HepG2 (cell line): ENCODE measurements around the gene RUNX3. TPM values are rescaled to one million over a fixed set of nuclear protein-coding genes. Genes with fewer than 3 reads are reported as not detected.

Source experiments
- ATAC-seq: fragments of 200-7000 bp; cut with Tn5 transposase; 3 replicates; pipeline ENCODE4 v1.9.1; 2020; ENCODE audit warnings: mild to moderate bottlenecking, moderate library complexity
- BruUV-seq: library from RNA; stranded (reverse); fragments of 400-500 nt; replicated peaks from 2 replicates; lab custom pipeline; 2021; lab: Mats Ljungman, UMichigan
- CTCF ChIA-PET: fragments of 300-600 bp; formaldehyde crosslinking; extraction: SDS; loops from one replicate; lab custom pipeline; 2021; ENCODE audit warnings: low total read pairs, inconsistent platforms, low intra/inter-chr PET ratio; lab: Yijun Ruan, JAX
- POLR2A ChIA-PET: fragments of 350-600 bp; sonication (Branson Sonifier 250); formaldehyde crosslinking; loops from one replicate; lab custom pipeline; 2020; ENCODE audit warnings: antibody characterized with exemption, inconsistent platforms; lab: Yijun Ruan, JAX
- DNase-seq: peaks from one replicate; pipeline ENCODE4 v3.0.0-alpha.2; 2015; ENCODE audit warnings: low spot score
- FAIRE-seq: peaks from 3 replicates; lab custom pipeline; 2011; peaks lifted over from hg19 to GRCh38; lab: Jason Lieb, UNC
- H2AFZ ChIP-seq: one replicate; pipeline ENCODE4 v1.6.1; 2011; ENCODE audit warnings: low read length, inconsistent platforms
- H3K27ac ChIP-seq: fragments of 300-600 bp; 3 replicates; pipeline ENCODE4 v1.8.0; 2011; ENCODE audit warnings: mixed run types, mild to moderate bottlenecking, mixed read lengths, low read length, inconsistent platforms; ENCODE audit not compliant: insufficient read depth; ENCODE audit errors: extremely low read length
- H3K27me3 ChIP-seq, 2 experiments: fragments of 200-600 bp in 1 of 2; 2 replicates in 1 of 2; 3 replicates in 1 of 2; pipeline versions ENCODE4 v1.6.0 to v1.8.0; 2011; ENCODE audit warnings: low read length in 2 of 2, mild to moderate bottlenecking in 2 of 2, moderate library complexity in 2 of 2, inconsistent platforms in 1 of 2; ENCODE audit not compliant: insufficient read depth in 2 of 2, control insufficient read depth in 1 of 2
- H3K36me3 ChIP-seq, 2 experiments: fragments of 200-600 bp in 1 of 2; replicated peaks in 1 of 2; 2 replicates in 1 of 2; 3 replicates in 1 of 2; pipeline versions ENCODE4 v1.5.1 to v1.8.0; 2011; ENCODE audit warnings: low read length in 2 of 2, inconsistent platforms in 1 of 2; ENCODE audit not compliant: insufficient read depth in 2 of 2, control insufficient read depth in 1 of 2
- H3K4me1 ChIP-seq: 2 replicates; pipeline ENCODE4 v1.5.1; 2012; ENCODE audit warnings: low read length, inconsistent platforms; ENCODE audit not compliant: insufficient read depth
- H3K4me2 ChIP-seq: 2 replicates; pipeline ENCODE4 v1.6.0; 2011; ENCODE audit warnings: low read depth, low read length, inconsistent platforms
- H3K4me3 ChIP-seq, 3 experiments: fragments of 200-600 bp in 1 of 3; sonication (generic), shearing (Covaris generic) in 1 of 3; replicated peaks in 1 of 3; 2 replicates each; pipeline ENCODE4 v1.5.1; 2011 to 2016; ENCODE audit warnings: low read length in 3 of 3, inconsistent platforms in 2 of 3, low read depth in 2 of 3, mild to moderate bottlenecking in 2 of 3, control low read depth in 1 of 3, mixed read lengths in 1 of 3; ENCODE audit not compliant: insufficient read depth in 1 of 3
- H3K79me2 ChIP-seq: one replicate; pipeline ENCODE4 v1.6.1; 2011; ENCODE audit warnings: low read length, inconsistent platforms; ENCODE audit not compliant: insufficient read depth
- H3K9ac ChIP-seq: 2 replicates; pipeline ENCODE4 v1.6.0; 2011; ENCODE audit warnings: mild to moderate bottlenecking, low read depth, low read length, inconsistent platforms; ENCODE audit not compliant: insufficient read depth
- H3K9me3 ChIP-seq: 2 replicates; pipeline ENCODE4 v1.5.1; 2012; ENCODE audit warnings: mild to moderate bottlenecking, low read length
- H4K20me1 ChIP-seq: 2 replicates; pipeline ENCODE4 v1.6.0; 2011; ENCODE audit warnings: inconsistent platforms, mild to moderate bottlenecking, low read length, moderate library complexity; ENCODE audit not compliant: insufficient read depth
- CHD4 ChIP-seq: fragments of 200-600 bp; sonication (generic); IDR thresholded peaks from 2 replicates; pipeline ENCODE4 v1.7.0; 2017; ENCODE audit warnings: mild to moderate bottlenecking, low read length, borderline replicate concordance
- HHEX ChIP-seq: IDR thresholded peaks from 2 replicates; pipeline ENCODE4 v1.6.1; 2016; ENCODE audit warnings: control low read depth
- ZNF567 ChIP-seq: sonication (generic); formaldehyde crosslinking; IDR thresholded peaks from 2 replicates; pipeline ENCODE4 v1.8.1; 2023; ENCODE audit warnings: mild to moderate bottlenecking, missing genetic modification reagents, borderline replicate concordance
- WGBS: methylation state at CpG from one replicate; pipeline ENCODE4 v1.1.6; 2017; ENCODE audit warnings: low lambda C conversion rate; 5-methylcytosine and 5-hydroxymethylcytosine counted together
- in situ Hi-C: cut with HindIII; loops from 2 replicates; pipeline ENCODE4 v1.10.0; 2017; ENCODE audit warnings: low pct_unique_long_range_greater_than_20kb; ENCODE audit not compliant: extremely low pct_ligation_motif_present
- intact Hi-C: fragments of 100-400 bp; cut with micrococcal nuclease; formaldehyde crosslinking; loops from one replicate; pipeline ENCODE4 v1.10.0; 2022; ENCODE audit not compliant: unreplicated experiment
- polyA plus RNA-seq, 8 experiments: library from polyadenylated mRNA; depleted of rRNA in 3 of 8; stranded (reverse) in 7 of 8; unstranded in 1 of 8; fragments of >200 nt; fragmentation: Illumina TruSeq in 4 of 8; extraction: Trizol in 4 of 8; gene quantifications; 2 replicates each; pipeline versions ENCODE4 v1.2.1 to v1.2.3, GENCODE V29; 2011 to 2016; ENCODE audit warnings: low read depth in 4 of 8, missing spikeins in 1 of 8, mixed read lengths in 1 of 8; ENCODE audit not compliant: insufficient read depth in 1 of 8
- total RNA-seq, 5 experiments: library from RNA; depleted of rRNA; stranded (reverse); fragments of >200 nt; fragmentation: Illumina TruSeq; extraction: Trizol; gene quantifications; 2 replicates each; pipeline ENCODE4 v1.2.3, GENCODE V29; 2016; ENCODE audit warnings: low read depth in 1 of 5
- TF ChIP-seq, protein P1 (sequence below): sonication (generic); formaldehyde crosslinking; IDR thresholded peaks from 2 replicates; pipeline ENCODE4 v1.4.0; 2020; ENCODE audit warnings: missing genetic modification reagents
- TF ChIP-seq, protein P2 (sequence below): sonication (generic); formaldehyde crosslinking; IDR thresholded peaks from 2 replicates; pipeline ENCODE4 v1.5.0; 2020; ENCODE audit warnings: missing genetic modification reagents, mild to moderate bottlenecking, borderline replicate concordance
- TF ChIP-seq, protein P3 (sequence below): sonication (generic); formaldehyde crosslinking; IDR thresholded peaks from 2 replicates; pipeline ENCODE4 v1.5.0; 2020; ENCODE audit warnings: mild to moderate bottlenecking, low read depth, missing genetic modification reagents, borderline replicate concordance

The RUNX3 gene
- total and polyA plus RNA-seq, 2 of the 13 experiments (the other 11 are each of a cell fraction or from before 2014, with no cell fraction given), result 0.04 to 0.22 TPM

DNA sequence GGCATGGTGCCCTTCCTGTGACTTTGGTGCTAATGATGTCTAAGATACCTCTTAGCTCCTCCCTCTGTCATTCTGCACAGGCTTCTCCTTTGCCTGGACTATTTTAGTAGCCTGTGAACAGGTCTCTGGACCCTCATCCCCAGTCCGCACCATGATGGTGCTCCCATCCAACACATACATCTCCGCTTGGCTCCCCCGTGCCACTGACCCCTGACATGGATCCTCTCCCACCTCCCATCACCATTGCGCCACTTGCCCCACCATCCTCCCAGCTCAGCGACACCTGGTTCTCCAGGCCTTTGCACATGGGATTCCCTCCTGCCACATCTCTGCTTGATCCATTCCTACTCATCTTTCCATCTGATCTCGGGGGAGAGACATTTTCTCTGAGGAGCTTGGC is 33.9 kb downstream of the RUNX3 start:
- intact Hi-C loops, result no loop called here
- H4K20me1 ChIP-seq, result no peaks in the 10 kb centered on the region
- H2AFZ ChIP-seq, result no peak overlapping the region
- peaks cover 1 to 23% of the 10 kb centered on the region in 2 experiments; a peak in 4 of 5 replicates for H3K27me3 ChIP-seq
- no peak for DNase-seq
- no peak overlapping the region for H3K27ac ChIP-seq
- H3K4me1 ChIP-seq, result no peaks in the 10 kb centered on the region
- H3K36me3 ChIP-seq, result no peaks in the 10 kb centered on the region
- no peak overlapping the region for H3K9ac ChIP-seq
- TF ChIP-seq ZNF567 (CRISPR knock-in tag), result no peak
- TF ChIP-seq, protein P1, sequence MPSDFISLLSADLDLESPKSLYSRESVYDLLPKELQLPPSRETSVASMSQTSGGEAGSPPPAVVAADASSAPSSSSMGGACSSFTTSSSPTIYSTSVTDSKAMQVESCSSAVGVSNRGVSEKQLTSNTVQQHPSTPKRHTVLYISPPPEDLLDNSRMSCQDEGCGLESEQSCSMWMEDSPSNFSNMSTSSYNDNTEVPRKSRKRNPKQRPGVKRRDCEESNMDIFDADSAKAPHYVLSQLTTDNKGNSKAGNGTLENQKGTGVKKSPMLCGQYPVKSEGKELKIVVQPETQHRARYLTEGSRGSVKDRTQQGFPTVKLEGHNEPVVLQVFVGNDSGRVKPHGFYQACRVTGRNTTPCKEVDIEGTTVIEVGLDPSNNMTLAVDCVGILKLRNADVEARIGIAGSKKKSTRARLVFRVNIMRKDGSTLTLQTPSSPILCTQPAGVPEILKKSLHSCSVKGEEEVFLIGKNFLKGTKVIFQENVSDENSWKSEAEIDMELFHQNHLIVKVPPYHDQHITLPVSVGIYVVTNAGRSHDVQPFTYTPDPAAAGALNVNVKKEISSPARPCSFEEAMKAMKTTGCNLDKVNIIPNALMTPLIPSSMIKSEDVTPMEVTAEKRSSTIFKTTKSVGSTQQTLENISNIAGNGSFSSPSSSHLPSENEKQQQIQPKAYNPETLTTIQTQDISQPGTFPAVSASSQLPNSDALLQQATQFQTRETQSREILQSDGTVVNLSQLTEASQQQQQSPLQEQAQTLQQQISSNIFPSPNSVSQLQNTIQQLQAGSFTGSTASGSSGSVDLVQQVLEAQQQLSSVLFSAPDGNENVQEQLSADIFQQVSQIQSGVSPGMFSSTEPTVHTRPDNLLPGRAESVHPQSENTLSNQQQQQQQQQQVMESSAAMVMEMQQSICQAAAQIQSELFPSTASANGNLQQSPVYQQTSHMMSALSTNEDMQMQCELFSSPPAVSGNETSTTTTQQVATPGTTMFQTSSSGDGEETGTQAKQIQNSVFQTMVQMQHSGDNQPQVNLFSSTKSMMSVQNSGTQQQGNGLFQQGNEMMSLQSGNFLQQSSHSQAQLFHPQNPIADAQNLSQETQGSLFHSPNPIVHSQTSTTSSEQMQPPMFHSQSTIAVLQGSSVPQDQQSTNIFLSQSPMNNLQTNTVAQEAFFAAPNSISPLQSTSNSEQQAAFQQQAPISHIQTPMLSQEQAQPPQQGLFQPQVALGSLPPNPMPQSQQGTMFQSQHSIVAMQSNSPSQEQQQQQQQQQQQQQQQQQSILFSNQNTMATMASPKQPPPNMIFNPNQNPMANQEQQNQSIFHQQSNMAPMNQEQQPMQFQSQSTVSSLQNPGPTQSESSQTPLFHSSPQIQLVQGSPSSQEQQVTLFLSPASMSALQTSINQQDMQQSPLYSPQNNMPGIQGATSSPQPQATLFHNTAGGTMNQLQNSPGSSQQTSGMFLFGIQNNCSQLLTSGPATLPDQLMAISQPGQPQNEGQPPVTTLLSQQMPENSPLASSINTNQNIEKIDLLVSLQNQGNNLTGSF (CRISPR knock-in tag), result no peak
- TF ChIP-seq, protein P2, sequence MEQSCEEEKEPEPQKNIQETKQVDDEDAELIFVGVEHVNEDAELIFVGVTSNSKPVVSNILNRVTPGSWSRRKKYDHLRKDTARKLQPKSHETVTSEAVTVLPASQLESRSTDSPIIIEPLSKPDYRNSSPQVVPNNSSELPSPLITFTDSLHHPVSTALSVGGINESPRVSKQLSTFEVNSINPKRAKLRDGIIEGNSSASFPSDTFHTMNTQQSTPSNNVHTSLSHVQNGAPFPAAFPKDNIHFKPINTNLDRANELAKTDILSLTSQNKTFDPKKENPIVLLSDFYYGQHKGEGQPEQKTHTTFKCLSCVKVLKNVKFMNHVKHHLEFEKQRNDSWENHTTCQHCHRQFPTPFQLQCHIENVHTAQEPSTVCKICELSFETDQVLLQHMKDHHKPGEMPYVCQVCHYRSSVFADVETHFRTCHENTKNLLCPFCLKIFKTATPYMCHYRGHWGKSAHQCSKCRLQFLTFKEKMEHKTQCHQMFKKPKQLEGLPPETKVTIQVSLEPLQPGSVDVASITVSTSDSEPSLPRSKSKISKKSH (CRISPR knock-in tag), result no peak
- TF ChIP-seq HHEX, result no peak
- TF ChIP-seq CHD4, result no peak
- TF ChIP-seq, protein P3, sequence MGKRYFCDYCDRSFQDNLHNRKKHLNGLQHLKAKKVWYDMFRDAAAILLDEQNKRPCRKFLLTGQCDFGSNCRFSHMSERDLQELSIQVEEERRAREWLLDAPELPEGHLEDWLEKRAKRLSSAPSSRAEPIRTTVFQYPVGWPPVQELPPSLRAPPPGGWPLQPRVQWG (CRISPR knock-in tag), result no peak
- TF ChIP-seq, all 625 proteins: peak for 0
- no TSS peak for BruUV-seq
- ChIA-PET POLR2A (no interaction called here), CTCF (interaction anchor here (2.0 kb wide), 1 partner anchor 48 kb away, joined by 8 read pairs; no protein-coding TSS in a partner anchor)
- Histone ChIP-seq H3K4me3 (no peak overlapping the region), H3K4me2 (no peak overlapping the region), H3K79me2 (no peaks in the 10 kb centered on the region), H3K9me3 (peaks cover 11% of the 10 kb centered on the region)
- WGBS, result 46% methylated on average over 6 of the region's 6 CpGs
- ATAC-seq (no peak), FAIRE-seq (no peak)
- in situ Hi-C loops, result no loop called here
